ENCODE data around the gene DXO. TPM values are rescaled to one million over a fixed set of nuclear protein-coding genes. Genes with fewer than 3 reads are reported as not detected.
"Not testable (repeated sequence)": the region's sequence is repeated elsewhere in the genome, so short reads cannot be mapped to it uniquely, and the experiment has no call there.

DXO gene
- polyA plus RNA-seq (2013, experiment 1 of 2; ENCODE audit: insufficient read length) = 20.4 TPM
- 16.4 TPM for polyA plus RNA-seq (2013, experiment 2 of 2; ENCODE audit: insufficient read length)

- DNase-seq = peak; percentile 99
These were observed at the start of gene DXO for GRCh38 chr6:31971993-31972708. Gene DXO, minus strand, starts transcription at chr6:31972138. Its CDS starts 463 bp downstream, at chr6:31971675.

- DNase-seq = not testable (repeated sequence)
These were observed 42.6 kb upstream of the DXO start, which contains the start of gene C4B for GRCh38 chr6:32014547-32014946. Gene C4B, plus strand, starts transcription at chr6:32014795. Its CDS starts 51 bp downstream, at chr6:32014846.

GRCh38 chr6:32013738-32014137 lies 41.8 kb upstream of the DXO start:
- not testable (repeated sequence) for DNase-seq

GRCh38 chr6:32012941-32013617 lies 41.1 kb upstream of the DXO start:
- not testable (repeated sequence) for DNase-seq

GRCh38 chr6:32010856-32011530 lies 39.1 kb upstream of the DXO start:
- DNase-seq = not testable (repeated sequence)

- DNase-seq = not testable (repeated sequence)
These were observed 37.6 kb upstream of the DXO start for GRCh38 chr6:32009537-32009936.

- DNase-seq = not testable (repeated sequence)
These were observed 36.7 kb upstream of the DXO start for GRCh38 chr6:32008616-32009015.

GRCh38 chr6:32008037-32008436 lies 36.1 kb upstream of the DXO start:
- not testable (repeated sequence) for DNase-seq

- not testable (repeated sequence) for DNase-seq
These were observed 35.1 kb upstream of the DXO start for GRCh38 chr6:32007086-32007485.

GRCh38 chr6:32005991-32006529 lies 34.1 kb upstream of the DXO start:
- not testable (repeated sequence) for DNase-seq

- not testable (repeated sequence) for DNase-seq
These were observed 33.6 kb upstream of the DXO start for GRCh38 chr6:32005538-32005880.

- DNase-seq = not testable (repeated sequence)
These were observed 33.1 kb upstream of the DXO start for GRCh38 chr6:32004864-32005537.

GRCh38 chr6:32004393-32004792 lies 32.5 kb upstream of the DXO start:
- DNase-seq = not testable (repeated sequence)

GRCh38 chr6:32003301-32003700 lies 31.4 kb upstream of the DXO start:
- DNase-seq = not testable (repeated sequence)

- DNase-seq = not testable (repeated sequence)
These were observed 30.8 kb upstream of the DXO start for GRCh38 chr6:32002546-32003268.

- not testable (repeated sequence) for DNase-seq
These were observed 24.4 kb upstream of the DXO start for GRCh38 chr6:31996385-31996784.

- not testable (repeated sequence) for DNase-seq
These were observed 22.5 kb upstream of the DXO start for GRCh38 chr6:31994421-31994820.

GRCh38 chr6:31989363-31989762 lies 17.4 kb upstream of the DXO start:
- not testable (repeated sequence) for DNase-seq

GRCh38 chr6:31981744-31982143 lies 9.8 kb upstream of the DXO start, which contains the start of gene C4A:
Gene C4A, plus strand, starts transcription at chr6:31982057. Its CDS starts 51 bp downstream, at chr6:31982108.
- not testable (repeated sequence) for DNase-seq

GRCh38 chr6:31980998-31981397 lies 9.1 kb upstream of the DXO start:
- DNase-seq = not testable (repeated sequence)

- not testable (repeated sequence) for DNase-seq
These were observed 8.4 kb upstream of the DXO start for GRCh38 chr6:31980195-31980876.

Data from fibroblast of skin of back (primary cell).